ENCODE measurements around the gene TRIM40. TPM values are rescaled to one million over a fixed set of nuclear protein-coding genes. Genes with fewer than 3 reads are reported as not detected.

TRIM40 gene
- total RNA-seq, 1 donor from 2014 or later, result not detected

DNA sequence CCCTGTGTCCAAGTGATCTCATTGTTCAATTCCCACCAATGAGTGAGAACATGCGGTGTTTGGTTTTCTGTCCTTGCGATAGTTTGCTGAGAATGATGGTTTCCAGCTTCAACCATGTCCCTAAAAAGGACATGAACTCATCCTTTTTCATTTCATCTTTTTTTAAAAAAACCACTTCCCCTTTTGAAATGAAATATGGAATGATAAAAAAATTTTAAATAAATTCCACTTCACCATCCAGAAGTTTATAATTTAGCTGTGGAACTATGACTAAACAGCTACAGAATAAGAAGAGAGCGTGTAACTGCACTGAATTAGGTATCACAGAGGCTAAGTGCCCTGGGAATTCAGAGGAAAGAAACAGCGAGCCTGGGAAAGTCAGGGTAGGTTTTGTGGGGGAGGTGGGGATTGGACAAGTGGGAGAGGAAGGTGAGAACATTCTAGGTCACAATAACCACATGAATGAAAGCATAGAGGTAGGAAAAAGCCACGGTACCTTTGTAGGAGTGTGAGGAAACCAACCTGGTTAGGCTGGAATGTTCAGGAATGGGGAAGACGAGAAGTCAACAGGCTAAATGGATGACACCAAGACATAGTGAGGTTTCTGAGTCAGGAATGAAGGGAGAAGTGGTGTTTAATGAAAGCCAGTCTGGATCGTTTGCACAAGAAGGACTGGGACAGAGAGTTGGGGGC, 14.1 kb downstream of the TRIM40 start:
- no peak for DNase-seq
- no peaks in the 10 kb centered on the region for H3K36me3 Mint-ChIP-seq (ENCODE audit: low read depth)
- peaks cover 13% of the 10 kb centered on the region for H3K4me1 Mint-ChIP-seq
- H3K27ac Mint-ChIP-seq, result no peak overlapping the region
- no peak overlapping the region for H3K4me3 Mint-ChIP-seq
- intact Hi-C loops (cut with micrococcal nuclease), result no loop called here
- H3K9me3 Mint-ChIP-seq, result no peaks in the 10 kb centered on the region
- peaks cover 17% of the 10 kb centered on the region for H3K27me3 Mint-ChIP-seq

DNA sequence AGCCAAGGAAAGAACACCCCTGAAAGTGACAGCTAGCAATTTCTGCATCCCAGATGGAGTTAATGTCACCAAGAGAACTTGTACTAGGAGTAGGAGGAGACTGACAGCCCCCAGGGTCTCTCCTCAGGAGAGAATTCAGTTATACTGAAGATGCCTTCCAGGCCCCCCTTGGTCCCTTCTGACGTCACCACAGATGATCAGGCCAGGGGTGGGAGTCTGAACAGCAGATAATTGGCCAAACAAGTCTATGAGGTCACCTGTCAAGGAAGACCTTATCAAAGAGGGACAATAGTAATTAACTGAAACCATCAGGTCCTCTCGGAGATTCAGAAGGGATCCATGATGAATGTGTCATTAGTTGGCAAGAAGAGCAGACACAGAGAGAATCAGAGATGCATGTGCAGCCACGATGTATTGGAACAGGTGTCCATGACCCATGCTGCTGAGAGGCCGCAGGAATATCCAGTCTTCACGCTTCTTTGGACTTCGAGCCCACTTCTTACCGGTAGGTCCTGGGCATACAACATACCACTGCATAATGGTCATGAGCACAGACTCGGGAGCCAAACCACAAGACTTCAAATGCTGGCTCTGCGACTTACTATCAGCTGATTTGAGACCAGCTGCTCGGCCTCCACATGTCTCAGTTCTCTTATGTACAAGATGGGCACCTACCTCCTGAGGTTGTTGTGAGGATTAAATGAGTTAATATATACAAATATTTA, 14.9 kb downstream of the TRIM40 start:
- Mint-ChIP-seq H3K4me1 (peaks cover 13% of the 10 kb centered on the region), H3K9me3 (no peaks in the 10 kb centered on the region), H3K27ac (no peak overlapping the region), H3K27me3 (peaks cover 12% of the 10 kb centered on the region), H3K4me3 (no peak overlapping the region), H3K36me3 (ENCODE audit: low read depth) (no peaks in the 10 kb centered on the region)
- intact Hi-C loops (cut with micrococcal nuclease), result no loop called here
- no peak for DNase-seq

DNA sequence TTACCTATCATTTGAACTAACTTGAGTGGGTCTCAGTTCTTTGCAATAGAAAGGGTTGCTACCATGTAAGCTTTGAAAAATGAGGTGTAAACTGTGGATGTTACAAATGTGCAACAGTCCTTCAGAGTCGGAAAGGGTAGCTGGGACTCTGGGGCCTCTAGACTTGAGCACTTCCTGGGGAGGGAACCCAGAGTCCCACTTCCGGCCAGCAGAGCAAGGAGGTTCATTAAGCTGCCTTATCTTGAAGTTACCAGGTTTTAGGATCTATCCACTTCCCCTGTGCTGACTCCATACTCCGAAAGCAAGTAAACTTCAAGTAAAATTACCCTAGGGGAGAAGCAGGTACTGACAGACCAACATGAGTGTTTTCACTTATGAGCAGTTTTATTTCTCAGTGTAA, 15.6 kb downstream of the TRIM40 start:
- peaks cover 11% of the 10 kb centered on the region for H3K27me3 Mint-ChIP-seq
- no peaks in the 10 kb centered on the region for H3K36me3 Mint-ChIP-seq (ENCODE audit: low read depth)
- H3K4me1 Mint-ChIP-seq, result peaks cover 13% of the 10 kb centered on the region
- intact Hi-C loops (cut with micrococcal nuclease), result no loop called here
- H3K27ac Mint-ChIP-seq, result no peak overlapping the region
- H3K4me3 Mint-ChIP-seq, result no peak overlapping the region
- no peak for DNase-seq
- no peaks in the 10 kb centered on the region for H3K9me3 Mint-ChIP-seq

DNA sequence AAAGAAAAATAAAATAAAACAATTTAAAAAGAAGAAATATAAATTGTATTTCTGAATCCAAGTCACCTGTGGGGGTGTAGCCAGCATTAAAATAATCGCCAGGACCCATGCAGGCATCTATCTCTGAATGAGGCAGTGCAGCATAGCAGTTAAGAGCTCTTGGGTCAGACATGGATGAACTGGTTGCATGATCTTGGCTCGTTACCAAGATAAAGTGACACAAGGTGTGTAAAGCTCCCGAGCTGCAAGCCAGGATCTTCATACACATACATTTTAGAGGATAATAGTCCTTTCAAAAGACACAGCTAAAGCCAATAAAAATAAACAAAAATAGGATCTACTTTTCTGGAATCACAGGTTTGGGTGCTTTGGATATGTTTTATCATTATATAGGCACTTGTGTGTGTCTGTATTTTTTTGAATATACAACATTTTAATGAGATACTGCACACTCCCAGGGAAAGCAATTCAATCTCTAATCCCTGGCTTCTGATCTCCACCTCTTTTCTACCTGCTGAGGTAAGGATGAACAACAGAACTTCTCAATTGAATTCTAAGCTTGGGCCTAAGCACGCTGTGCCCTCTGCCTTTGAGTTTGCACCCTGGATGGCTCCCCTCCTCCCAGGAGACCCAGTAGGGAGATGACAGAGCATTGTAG, 16.2 kb downstream of the TRIM40 start:
- H3K27ac Mint-ChIP-seq, result no peak overlapping the region
- H3K4me3 Mint-ChIP-seq, result no peak overlapping the region

DNA sequence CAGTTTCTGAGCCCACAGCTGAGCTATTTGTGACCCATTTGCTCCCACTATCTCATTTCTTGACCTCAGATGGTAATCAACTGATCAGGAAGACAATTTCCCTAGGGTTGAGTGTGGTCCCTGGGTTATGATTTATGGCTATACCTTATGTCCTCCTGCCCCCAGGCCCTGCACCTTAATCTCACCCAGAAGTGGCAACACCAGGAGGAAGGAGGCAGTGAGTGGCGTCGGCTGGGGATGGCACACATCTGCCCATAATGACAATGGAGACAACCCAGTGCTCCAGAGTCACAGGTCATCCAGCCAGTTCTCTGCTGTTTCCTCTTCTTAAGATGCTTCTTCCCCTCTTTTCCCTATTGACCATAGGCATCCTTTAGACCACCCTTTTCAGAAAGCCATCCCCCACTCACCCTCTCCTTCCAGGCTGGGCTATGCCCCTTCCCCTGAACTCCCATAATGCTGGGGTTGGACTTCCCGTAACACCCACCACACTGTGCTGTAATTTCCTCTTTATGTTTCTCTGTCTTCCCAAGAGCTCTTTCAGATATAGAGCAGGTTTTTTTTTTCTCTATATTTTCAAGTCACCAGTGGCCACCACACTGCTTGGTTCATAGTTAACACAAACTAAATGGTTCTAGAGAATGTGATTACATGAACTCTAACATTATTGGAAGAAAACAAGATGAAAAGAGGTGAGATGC, 17.1 kb downstream of the TRIM40 start:
- peaks cover 11% of the 10 kb centered on the region for H3K27me3 Mint-ChIP-seq
- H3K4me1 Mint-ChIP-seq, result peaks cover 11% of the 10 kb centered on the region
- no peaks in the 10 kb centered on the region for H3K36me3 Mint-ChIP-seq (ENCODE audit: low read depth)
- no peaks in the 10 kb centered on the region for H3K9me3 Mint-ChIP-seq
- intact Hi-C loops (cut with micrococcal nuclease), result no loop called here
- no peak for DNase-seq
- no peak overlapping the region for H3K27ac Mint-ChIP-seq
- H3K4me3 Mint-ChIP-seq, result no peak overlapping the region

More for the DNA sequence above, 16.2 kb downstream of the TRIM40 start:
- intact Hi-C loops (cut with micrococcal nuclease), result no loop called here
- H3K9me3 Mint-ChIP-seq, result no peaks in the 10 kb centered on the region
- peaks cover 12% of the 10 kb centered on the region for H3K4me1 Mint-ChIP-seq
- peaks cover 11% of the 10 kb centered on the region for H3K27me3 Mint-ChIP-seq
- H3K36me3 Mint-ChIP-seq (ENCODE audit: low read depth), result no peaks in the 10 kb centered on the region
- DNase-seq, result no peak

DNA sequence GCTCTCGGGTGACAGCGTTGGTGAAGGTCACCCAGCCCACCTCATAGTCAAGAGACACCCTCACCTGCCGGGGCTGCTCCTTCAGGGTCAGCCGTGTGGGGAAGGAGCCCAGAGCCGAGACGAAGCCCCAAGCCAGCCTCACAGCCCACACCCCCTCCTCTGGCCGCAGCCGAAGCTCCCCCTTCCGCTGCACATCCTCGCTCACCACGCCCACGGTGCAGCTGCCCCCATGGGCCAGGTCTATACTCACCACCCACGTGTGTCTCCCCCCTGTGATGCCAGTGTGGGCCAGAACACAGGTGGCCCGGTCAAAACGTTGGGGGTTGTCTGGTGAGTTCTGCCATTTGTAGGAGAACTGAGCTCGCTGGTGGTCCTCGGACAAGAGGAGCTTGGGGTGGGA, 18.1 kb downstream of the TRIM40 start:
- peaks cover 11% of the 10 kb centered on the region for H3K27me3 Mint-ChIP-seq
- H3K9me3 Mint-ChIP-seq, result no peaks in the 10 kb centered on the region
- no peak overlapping the region for H3K4me3 Mint-ChIP-seq
- no peak overlapping the region for H3K27ac Mint-ChIP-seq
- no peaks in the 10 kb centered on the region for H3K36me3 Mint-ChIP-seq (ENCODE audit: low read depth)
- no peak for DNase-seq
- intact Hi-C loops (cut with micrococcal nuclease), result no loop called here
- H3K4me1 Mint-ChIP-seq, result peaks cover 21% of the 10 kb centered on the region

DNA sequence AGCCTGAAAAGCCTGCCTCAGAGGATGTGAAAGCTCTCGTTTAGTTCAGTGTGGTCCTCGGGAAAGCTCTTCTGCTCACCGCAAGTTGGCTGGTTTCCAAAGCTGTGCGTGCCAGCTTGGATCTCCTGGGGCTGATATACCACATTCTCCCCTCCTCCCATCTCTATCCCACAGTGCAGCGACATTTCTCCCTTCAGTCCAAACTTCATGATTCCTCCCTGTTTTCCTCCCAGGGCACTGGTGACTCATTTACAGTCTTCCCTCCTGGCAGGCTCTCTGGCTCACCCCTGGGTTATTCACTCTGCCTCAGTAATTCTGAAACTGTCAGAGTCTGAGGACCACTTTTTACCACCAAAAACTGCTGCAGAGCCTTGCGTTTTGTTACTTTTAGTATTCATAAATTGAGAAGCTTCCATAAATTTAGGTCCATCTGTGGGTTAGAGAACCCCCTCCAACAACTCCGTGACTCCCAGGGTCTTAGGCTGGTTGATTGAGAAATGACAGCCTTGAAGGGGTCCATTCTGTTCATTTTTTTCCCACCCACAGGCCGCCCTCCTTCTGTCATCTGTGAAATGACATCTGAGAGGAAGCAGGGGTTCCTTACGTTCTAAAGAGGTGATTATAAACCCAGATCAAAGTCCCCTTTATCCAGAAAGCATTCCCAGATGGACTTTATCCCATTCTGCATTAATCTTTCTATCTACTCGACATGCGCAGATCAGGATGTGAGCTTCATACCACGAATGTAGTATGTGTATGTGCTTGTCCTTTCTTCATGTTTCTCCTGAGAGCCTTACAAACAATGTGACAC, 19.0 kb downstream of the TRIM40 start:
- H3K36me3 Mint-ChIP-seq (ENCODE audit: low read depth), result no peaks in the 10 kb centered on the region
- DNase-seq, result no peak
- peaks cover 24% of the 10 kb centered on the region for H3K4me1 Mint-ChIP-seq
- H3K4me3 Mint-ChIP-seq, result no peak overlapping the region
- no peaks in the 10 kb centered on the region for H3K9me3 Mint-ChIP-seq
- H3K27ac Mint-ChIP-seq, result no peak overlapping the region
- intact Hi-C loops (cut with micrococcal nuclease), result no loop called here
- H3K27me3 Mint-ChIP-seq, result peaks cover 11% of the 10 kb centered on the region

DNA sequence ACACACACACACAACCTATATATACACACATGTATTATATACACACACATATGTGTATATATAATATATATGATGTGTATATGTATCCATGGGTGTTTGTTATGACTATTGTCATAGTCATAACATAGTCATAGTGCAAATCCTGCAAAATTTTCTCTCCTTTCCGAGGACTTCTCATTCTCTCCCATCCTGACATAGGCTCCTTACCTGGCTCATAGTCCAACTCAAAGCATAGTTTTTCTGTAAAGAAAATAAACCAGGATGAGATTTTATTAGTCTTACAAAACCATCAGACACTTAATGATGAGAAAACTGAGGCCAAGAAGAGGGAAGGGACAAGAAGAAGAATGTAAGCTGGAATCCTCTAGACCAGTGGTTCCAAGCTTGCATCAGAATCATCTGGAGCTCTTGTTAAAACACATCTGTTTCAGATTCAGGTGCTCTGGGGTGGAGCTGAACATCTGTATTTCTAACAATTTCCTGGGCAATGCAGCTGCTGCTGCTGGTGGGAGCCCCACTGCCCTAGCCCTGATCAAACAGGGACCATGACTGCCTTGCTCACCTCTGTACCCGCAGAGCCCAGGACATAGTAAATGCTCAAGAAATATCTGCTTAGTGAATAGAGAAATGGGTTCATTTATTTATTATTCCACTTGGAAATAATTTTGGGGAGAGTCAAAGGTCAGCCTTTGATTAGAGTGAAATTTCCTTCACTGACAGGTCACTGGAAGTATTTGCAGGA, 19.8 kb downstream of the TRIM40 start:
- Mint-ChIP-seq H3K27ac (no peak overlapping the region), H3K36me3 (ENCODE audit: low read depth) (no peaks in the 10 kb centered on the region), H3K27me3 (peaks cover 6% of the 10 kb centered on the region), H3K4me3 (no peak overlapping the region), H3K4me1 (peaks cover 21% of the 10 kb centered on the region), H3K9me3 (no peaks in the 10 kb centered on the region)
- intact Hi-C loops (cut with micrococcal nuclease), result no loop called here
- DNase-seq, result peak; percentile 44

DNA sequence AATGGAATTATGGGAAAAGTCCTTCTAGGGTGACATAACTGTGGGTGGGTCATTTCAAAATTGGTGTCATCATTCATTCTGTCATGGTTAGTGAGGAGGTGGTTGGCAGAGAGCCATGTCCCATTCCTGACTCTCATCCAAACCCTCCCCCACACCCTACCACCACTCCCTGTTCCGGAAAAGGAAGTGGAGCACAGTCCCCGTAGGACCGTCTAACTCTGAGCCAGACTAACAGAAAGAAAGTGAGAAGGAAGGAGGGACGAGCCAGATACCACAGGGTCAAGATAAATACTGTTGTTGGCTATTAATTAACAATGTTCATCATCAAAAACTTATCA, 20.3 kb downstream of the TRIM40 start:
- H3K4me1 Mint-ChIP-seq, result peaks cover 21% of the 10 kb centered on the region
- peaks cover 6% of the 10 kb centered on the region for H3K27me3 Mint-ChIP-seq
- no peak for DNase-seq
- H3K27ac Mint-ChIP-seq, result no peak overlapping the region
- H3K36me3 Mint-ChIP-seq (ENCODE audit: low read depth), result no peaks in the 10 kb centered on the region
- intact Hi-C loops (cut with micrococcal nuclease), result no loop called here
- H3K9me3 Mint-ChIP-seq, result no peaks in the 10 kb centered on the region
- H3K4me3 Mint-ChIP-seq, result no peak overlapping the region

DNA sequence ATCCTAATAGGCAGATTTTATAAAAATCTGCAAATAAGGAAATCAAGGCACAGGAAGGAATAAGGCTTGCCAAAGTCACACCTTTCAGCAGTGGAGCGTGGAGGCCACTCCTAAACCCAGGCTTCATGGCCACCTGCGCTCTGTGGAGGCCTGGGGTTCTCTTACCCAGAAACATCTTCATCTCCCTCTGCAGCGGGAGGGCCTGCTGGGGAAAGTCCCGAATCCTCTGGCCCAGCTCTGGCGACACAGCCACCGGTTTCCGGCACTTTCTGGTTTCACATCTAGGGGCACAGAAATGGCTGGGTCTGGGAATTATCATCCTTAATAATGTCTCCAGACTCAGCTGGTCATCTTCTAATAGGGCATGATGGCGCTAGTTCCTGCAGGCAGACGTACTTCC, 20.8 kb downstream of the TRIM40 start:
- DNase-seq, result no peak
- Mint-ChIP-seq H3K4me1 (peaks cover 18% of the 10 kb centered on the region), H3K9me3 (no peaks in the 10 kb centered on the region), H3K4me3 (no peak overlapping the region), H3K36me3 (ENCODE audit: low read depth) (no peaks in the 10 kb centered on the region), H3K27ac (no peak overlapping the region), H3K27me3 (peaks cover 6% of the 10 kb centered on the region)
- intact Hi-C loops (cut with micrococcal nuclease), result no loop called here

DNA sequence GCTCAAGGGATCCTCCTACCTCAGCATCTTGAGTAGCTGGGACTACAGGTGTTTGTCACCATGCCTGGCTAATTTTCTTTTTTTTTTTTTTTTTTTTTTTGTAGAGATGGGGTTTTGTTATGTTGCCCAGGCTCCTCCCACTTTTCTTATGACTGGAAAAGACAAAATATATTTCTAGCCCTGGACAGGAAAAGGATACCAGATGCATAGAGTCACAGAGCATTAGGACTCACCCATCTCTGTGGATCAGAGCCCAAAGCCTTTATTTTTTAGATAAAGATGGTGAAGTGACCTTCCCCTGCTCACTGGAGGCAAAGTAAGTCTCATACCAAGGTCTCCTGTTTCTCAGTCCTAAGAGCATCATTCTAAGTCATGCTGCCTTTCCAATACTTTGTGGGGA, 21.6 kb downstream of the TRIM40 start:
- no peaks in the 10 kb centered on the region for H3K36me3 Mint-ChIP-seq (ENCODE audit: low read depth)
- DNase-seq, result no peak
- no peak overlapping the region for H3K4me3 Mint-ChIP-seq
- H3K9me3 Mint-ChIP-seq, result no peaks in the 10 kb centered on the region
- no peak overlapping the region for H3K27ac Mint-ChIP-seq
- peaks cover 6% of the 10 kb centered on the region for H3K27me3 Mint-ChIP-seq
- intact Hi-C loops (cut with micrococcal nuclease), result no loop called here
- peaks cover 22% of the 10 kb centered on the region for H3K4me1 Mint-ChIP-seq

DNA sequence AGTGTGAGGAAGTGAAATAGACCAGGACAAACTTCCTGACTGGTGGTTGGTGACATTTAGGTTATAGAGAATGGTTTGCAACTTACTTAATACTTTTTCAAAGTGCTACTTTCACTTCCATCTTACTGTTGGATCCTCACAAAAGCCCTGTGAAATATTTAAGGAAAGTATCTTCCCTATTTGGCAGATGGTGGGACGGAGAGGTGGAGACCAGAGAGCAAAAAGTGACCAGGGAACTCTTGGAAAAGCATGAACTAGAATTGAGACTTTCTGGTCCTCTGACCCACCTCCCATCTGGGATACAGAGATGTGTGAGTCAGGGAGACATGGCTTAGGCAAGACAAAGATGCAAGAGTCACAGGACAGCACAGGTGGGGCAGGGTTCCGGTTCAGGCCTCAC, 22.1 kb downstream of the TRIM40 start:
- H3K36me3 Mint-ChIP-seq (ENCODE audit: low read depth), result no peaks in the 10 kb centered on the region
- intact Hi-C loops (cut with micrococcal nuclease), result no loop called here
- H3K27ac Mint-ChIP-seq, result no peak overlapping the region
- peaks cover 23% of the 10 kb centered on the region for H3K4me1 Mint-ChIP-seq
- no peak overlapping the region for H3K4me3 Mint-ChIP-seq
- no peaks in the 10 kb centered on the region for H3K9me3 Mint-ChIP-seq
- peak; percentile 54 for DNase-seq
- H3K27me3 Mint-ChIP-seq, result peaks cover 6% of the 10 kb centered on the region

DNA sequence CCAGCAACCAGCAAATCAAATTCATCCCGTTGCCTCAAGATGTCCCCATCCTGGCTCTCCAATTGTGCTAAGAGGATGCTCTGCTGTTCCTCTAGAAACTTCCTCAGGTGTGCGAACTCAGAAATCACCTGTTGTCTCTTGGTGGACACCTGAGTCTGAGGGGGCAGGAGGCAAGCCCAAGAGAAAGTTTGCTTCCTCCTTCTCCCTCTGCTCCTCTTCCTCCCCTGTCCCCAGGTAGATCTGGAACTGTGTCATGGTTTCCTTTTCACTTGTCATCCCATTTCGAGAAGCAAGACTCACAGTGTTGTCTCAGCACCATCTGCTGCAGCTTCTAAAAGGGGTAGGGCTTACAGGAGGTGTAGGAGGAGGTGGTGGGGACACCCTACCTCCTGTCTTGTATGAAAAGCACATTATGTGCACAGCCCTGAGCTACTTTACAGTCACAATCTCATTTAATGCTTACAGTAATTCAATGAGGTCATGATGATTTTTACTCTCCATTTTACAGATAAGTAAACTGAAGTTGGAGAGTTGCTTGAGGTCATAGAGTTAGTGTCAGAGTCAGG, 22.6 kb downstream of the TRIM40 start:
- Mint-ChIP-seq H3K36me3 (ENCODE audit: low read depth) (no peaks in the 10 kb centered on the region), H3K4me3 (no peak overlapping the region)
- DNase-seq, result no peak

More for the DNA sequence above, 22.6 kb downstream of the TRIM40 start:
- Mint-ChIP-seq H3K27me3 (peaks cover 3% of the 10 kb centered on the region), H3K4me1 (peaks cover 26% of the 10 kb centered on the region), H3K27ac (peak overlapping the region; percentile 10), H3K9me3 (no peaks in the 10 kb centered on the region)
- intact Hi-C loops (cut with micrococcal nuclease), result no loop called here

All from activated CD4-positive, alpha-beta T cell treated with anti-CD3 and anti-CD28 coated beads, Interleukin-2, amount 10 ng/mL, durations not matched to agents 24 days and 14 days (primary cell).